HUES48 (cell line): ENCODE measurements around the gene GNAS-AS1.
A peak's percentile ranks its signal among the peaks of the same experiment; 100 is the strongest.

ENCODE experiments used
- H3K27ac ChIP-seq: one replicate; pipeline ENCODE4 v1.7.0; 2013; ENCODE audit warnings: low read depth, low read length, inconsistent platforms
- H3K27me3 ChIP-seq: 2 replicates; pipeline ENCODE4 v1.6.1; 2013; ENCODE audit warnings: mild to moderate bottlenecking, low read length; ENCODE audit not compliant: control insufficient read depth, insufficient read depth
- H3K36me3 ChIP-seq: 2 replicates; pipeline ENCODE4 v1.6.1; 2013; ENCODE audit warnings: low read length; ENCODE audit not compliant: control insufficient read depth, insufficient read depth
- H3K4me1 ChIP-seq: 2 replicates; pipeline ENCODE4 v1.6.1; 2013; ENCODE audit warnings: mild to moderate bottlenecking, low read length; ENCODE audit not compliant: control insufficient read depth, insufficient read depth
- H3K4me3 ChIP-seq: 2 replicates; pipeline ENCODE4 v1.5.1; 2013; ENCODE audit warnings: mild to moderate bottlenecking, low read depth, low read length
- H3K9ac ChIP-seq: 2 replicates; pipeline ENCODE4 v1.6.1; 2013; ENCODE audit warnings: mild to moderate bottlenecking, low read depth, low read length, moderate library complexity
- H3K9me3 ChIP-seq: 2 replicates; pipeline ENCODE4 v1.6.1; 2013; ENCODE audit warnings: low read length; ENCODE audit not compliant: control insufficient read depth, insufficient read depth

The GNAS-AS1 gene

GRCh38 chr20:58854638-58855471 lies 4.2 kb upstream of the GNAS-AS1 start:
- peaks cover 25% of the 10 kb centered on the region for H3K4me1 ChIP-seq
- H3K36me3 ChIP-seq = no peaks in the 10 kb centered on the region
- H3K9ac ChIP-seq = no peak overlapping the region
- H3K4me3 ChIP-seq = peak overlapping the region; percentile 53
- peaks cover 67% of the 10 kb centered on the region for H3K27me3 ChIP-seq
- H3K9me3 ChIP-seq = no peaks in the 10 kb centered on the region
- no peak overlapping the region for H3K27ac ChIP-seq

GRCh38 chr20:58853976-58854637 lies 3.4 kb upstream of the GNAS-AS1 start:
- Histone ChIP-seq H3K27ac (no peak overlapping the region), H3K9ac (no peak overlapping the region), H3K27me3 (peaks cover 67% of the 10 kb centered on the region), H3K36me3 (peaks cover under 1% of the 10 kb centered on the region; the same call in 1 of the 2 replicates), H3K4me3 (peak overlapping the region; percentile 43), H3K9me3 (no peaks in the 10 kb centered on the region), H3K4me1 (peaks cover 25% of the 10 kb centered on the region)

- peaks cover 7% of the 10 kb centered on the region for H3K36me3 ChIP-seq
- no peak overlapping the region for H3K27ac ChIP-seq
- H3K4me3 ChIP-seq = no peak overlapping the region
- H3K4me1 ChIP-seq = peaks cover 28% of the 10 kb centered on the region
- H3K27me3 ChIP-seq = peaks cover 67% of the 10 kb centered on the region
- H3K9ac ChIP-seq = no peak overlapping the region
- no peaks in the 10 kb centered on the region for H3K9me3 ChIP-seq
These were observed 2.8 kb upstream of the GNAS-AS1 start for GRCh38 chr20:58853466-58853865.

- H3K27ac ChIP-seq = peak within 1 kb of the TSS; percentile 74
- peaks cover 15% of the 10 kb centered on the region for H3K36me3 ChIP-seq
- H3K9ac ChIP-seq = peak within 1 kb of the TSS; percentile 37
- H3K4me3 ChIP-seq = peak within 1 kb of the TSS; percentile 74
- H3K27me3 ChIP-seq = peaks cover 62% of the 10 kb centered on the region
- H3K4me1 ChIP-seq = peaks cover 34% of the 10 kb centered on the region
- H3K9me3 ChIP-seq = no peaks in the 10 kb centered on the region
These were observed 2.0 kb upstream of the GNAS-AS1 start, which contains the start of gene GNAS for GRCh38 chr20:58852543-58853271. GNAS (plus strand) TSS chr20:58852716.

GRCh38 chr20:58851969-58852458 lies 1.3 kb upstream of the GNAS-AS1 start:
- H3K4me1 ChIP-seq = peaks cover 40% of the 10 kb centered on the region
- peak overlapping the region; percentile 37 for H3K9ac ChIP-seq
- peak overlapping the region; percentile 74 for H3K4me3 ChIP-seq
- H3K36me3 ChIP-seq = peaks cover 22% of the 10 kb centered on the region
- no peaks in the 10 kb centered on the region for H3K9me3 ChIP-seq
- H3K27ac ChIP-seq = peak overlapping the region; percentile 74
- H3K27me3 ChIP-seq = peaks cover 56% of the 10 kb centered on the region

- Histone ChIP-seq H3K9ac (peak overlapping the region; percentile 37), H3K36me3 (peaks cover 27% of the 10 kb centered on the region), H3K4me1 (peaks cover 44% of the 10 kb centered on the region), H3K9me3 (no peaks in the 10 kb centered on the region), H3K27ac (no peak overlapping the region), H3K27me3 (peaks cover 49% of the 10 kb centered on the region), H3K4me3 (peak overlapping the region; percentile 74)
These were observed 693 bp upstream of the GNAS-AS1 start for GRCh38 chr20:58851221-58851968.

GRCh38 chr20:58847463-58847862 lies 3.2 kb downstream of the GNAS-AS1 start:
- Histone ChIP-seq H3K27ac (no peak overlapping the region), H3K27me3 (peaks cover 13% of the 10 kb centered on the region), H3K9ac (no peak overlapping the region), H3K4me1 (peaks cover 71% of the 10 kb centered on the region), H3K9me3 (no peaks in the 10 kb centered on the region), H3K4me3 (no peak overlapping the region), H3K36me3 (peaks cover 43% of the 10 kb centered on the region)

GRCh38 chr20:58845706-58846105 lies 5.0 kb downstream of the GNAS-AS1 start:
- Histone ChIP-seq H3K27ac (no peak overlapping the region), H3K9ac (no peak overlapping the region), H3K4me1 (peaks cover 63% of the 10 kb centered on the region), H3K9me3 (no peaks in the 10 kb centered on the region), H3K27me3 (peaks cover 8% of the 10 kb centered on the region), H3K36me3 (peaks cover 59% of the 10 kb centered on the region), H3K4me3 (no peak overlapping the region)

- Histone ChIP-seq H3K36me3 (peaks cover 55% of the 10 kb centered on the region), H3K27ac (peak overlapping the region; percentile 81), H3K4me3 (peak overlapping the region; percentile 54), H3K4me1 (peaks cover 63% of the 10 kb centered on the region), H3K9me3 (no peaks in the 10 kb centered on the region), H3K9ac (peak overlapping the region; percentile 63; the same call in 1 of the 2 replicates), H3K27me3 (peaks cover 19% of the 10 kb centered on the region)
These were observed 7.6 kb downstream of the GNAS-AS1 start for GRCh38 chr20:58843128-58843556.

- Histone ChIP-seq H3K27me3 (peaks cover 19% of the 10 kb centered on the region), H3K4me3 (peak overlapping the region; percentile 54), H3K9ac (peak overlapping the region; percentile 63)
These were observed 8.4 kb downstream of the GNAS-AS1 start for GRCh38 chr20:58842276-58842675.

More at GRCh38 chr20:58842276-58842675, 8.4 kb downstream of the GNAS-AS1 start:
- Histone ChIP-seq H3K36me3 (peaks cover 55% of the 10 kb centered on the region), H3K4me1 (peaks cover 56% of the 10 kb centered on the region), H3K27ac (peak overlapping the region; percentile 81), H3K9me3 (no peaks in the 10 kb centered on the region)
